Measurements from ENCODE around the gene ODF4.

DNA sequence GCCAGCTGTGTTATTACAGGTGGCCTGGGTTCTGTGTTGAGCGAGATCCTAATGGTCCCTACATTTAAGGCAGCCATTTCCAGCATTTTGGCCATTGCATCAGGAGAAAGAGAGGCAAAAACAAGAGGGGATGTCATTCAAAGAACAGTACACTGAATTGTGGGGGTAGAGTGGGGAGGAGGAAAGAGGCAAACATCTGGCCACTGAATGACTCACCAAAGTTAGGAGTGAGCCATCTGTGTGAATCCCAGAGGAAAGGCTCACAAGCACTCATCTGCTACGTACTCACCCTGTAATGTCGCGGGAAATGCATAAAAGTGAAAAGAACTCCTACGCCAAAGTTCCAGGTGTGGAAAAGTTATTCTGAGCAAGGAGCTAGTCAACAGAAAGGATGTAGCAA, 20.1 kb downstream of the ODF4 start:
- TF ChIP-seq, protein P1, sequence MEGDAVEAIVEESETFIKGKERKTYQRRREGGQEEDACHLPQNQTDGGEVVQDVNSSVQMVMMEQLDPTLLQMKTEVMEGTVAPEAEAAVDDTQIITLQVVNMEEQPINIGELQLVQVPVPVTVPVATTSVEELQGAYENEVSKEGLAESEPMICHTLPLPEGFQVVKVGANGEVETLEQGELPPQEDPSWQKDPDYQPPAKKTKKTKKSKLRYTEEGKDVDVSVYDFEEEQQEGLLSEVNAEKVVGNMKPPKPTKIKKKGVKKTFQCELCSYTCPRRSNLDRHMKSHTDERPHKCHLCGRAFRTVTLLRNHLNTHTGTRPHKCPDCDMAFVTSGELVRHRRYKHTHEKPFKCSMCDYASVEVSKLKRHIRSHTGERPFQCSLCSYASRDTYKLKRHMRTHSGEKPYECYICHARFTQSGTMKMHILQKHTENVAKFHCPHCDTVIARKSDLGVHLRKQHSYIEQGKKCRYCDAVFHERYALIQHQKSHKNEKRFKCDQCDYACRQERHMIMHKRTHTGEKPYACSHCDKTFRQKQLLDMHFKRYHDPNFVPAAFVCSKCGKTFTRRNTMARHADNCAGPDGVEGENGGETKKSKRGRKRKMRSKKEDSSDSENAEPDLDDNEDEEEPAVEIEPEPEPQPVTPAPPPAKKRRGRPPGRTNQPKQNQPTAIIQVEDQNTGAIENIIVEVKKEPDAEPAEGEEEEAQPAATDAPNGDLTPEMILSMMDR (IDR thresholded peaks at IDR 0.05; ENCODE audit: borderline replicate concordance, extremely low read depth, low read length, poor library complexity, severe bottlenecking): no peak
- TF ChIP-seq EZH2 (IDR thresholded peaks at IDR 0.05; ENCODE audit: borderline replicate concordance, low read depth, low read length, severe bottlenecking): no peak

Measured in DND-41 (cell line).